Pons (tissue), 1 donor: Measurements from ENCODE around the gene SLC8B1.
A peak's percentile ranks its signal among the peaks of the same experiment; 100 is the strongest.

Source experiments
- DNase-seq: peaks from one replicate; pipeline ENCODE4 v3.0.0-alpha.2; 2016; ENCODE audit warnings: low spot score

The SLC8B1 gene

GRCh38 chr12:113334786-113335539 lies at the start of gene SLC8B1:
Gene SLC8B1, minus strand, starts transcription at chr12:113335109. Its CDS starts 2,231 bp downstream, at chr12:113332878.
- peak; percentile 75 for DNase-seq

DNA sequence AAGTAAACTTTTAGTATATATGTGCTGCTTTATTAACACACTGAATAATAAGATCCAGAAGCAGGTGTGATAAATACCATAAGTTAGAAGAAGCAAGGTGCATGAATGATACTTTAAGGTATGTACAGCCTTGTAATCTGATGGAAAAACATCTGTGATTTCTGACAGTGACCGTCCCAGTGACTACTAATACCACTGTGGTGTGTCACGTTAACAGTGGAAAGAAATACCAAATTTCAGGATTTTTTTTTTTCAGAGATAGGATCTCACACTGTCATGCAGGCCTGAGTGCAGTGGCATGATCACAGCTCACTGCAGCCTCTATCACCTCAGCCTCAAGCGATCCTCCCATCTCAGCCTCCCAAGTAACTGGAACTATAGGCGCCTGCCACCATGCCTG lies 47.3 kb upstream of the SLC8B1 start:
- DNase-seq: no peak

DNA sequence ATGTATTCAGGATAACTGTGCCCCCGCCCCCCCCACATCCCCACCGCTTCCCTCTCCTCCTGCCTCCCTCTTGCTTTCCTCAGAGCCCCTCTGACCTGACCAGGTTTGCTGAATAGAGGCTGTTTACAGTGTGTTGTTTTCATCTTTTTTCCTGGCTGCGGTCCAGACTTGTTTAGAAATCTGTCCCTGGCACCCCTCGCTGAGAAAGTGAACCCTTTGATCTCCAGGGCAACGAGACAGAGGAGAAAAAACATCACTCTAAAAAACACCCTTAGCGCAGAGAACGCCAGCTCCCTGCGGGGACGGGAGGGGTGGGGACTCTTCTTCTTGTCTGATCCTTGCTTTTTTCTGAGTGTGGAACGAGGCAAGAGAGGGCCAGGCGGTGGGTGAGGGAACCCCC lies 46.3 kb upstream of the SLC8B1 start:
- peak; percentile 8 for DNase-seq

GRCh38 chr12:113378291-113378690 lies 43.4 kb upstream of the SLC8B1 start:
- no peak for DNase-seq

- no peak for DNase-seq
These were observed 40.0 kb upstream of the SLC8B1 start for GRCh38 chr12:113374823-113375428.

DNA sequence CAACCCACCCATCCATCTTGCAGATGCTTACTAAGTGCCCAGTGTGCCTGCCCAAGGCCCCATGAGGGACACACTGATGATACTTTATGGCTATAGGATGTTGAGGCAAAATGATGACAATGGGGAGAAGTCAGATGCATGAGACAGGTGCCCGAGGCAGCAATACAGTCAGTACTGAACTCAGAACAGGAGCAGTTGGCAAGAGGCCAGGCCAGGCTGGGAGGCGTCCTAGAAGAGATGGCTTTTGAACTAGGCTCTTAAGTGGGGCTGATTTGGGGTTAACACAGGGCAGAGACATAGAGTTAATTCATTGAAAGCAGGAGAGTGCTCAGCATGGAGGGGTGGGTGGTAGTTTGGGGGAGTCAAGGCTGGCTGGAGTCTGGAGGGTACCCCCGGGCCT lies 39.1 kb upstream of the SLC8B1 start:
- DNase-seq: no peak

DNA sequence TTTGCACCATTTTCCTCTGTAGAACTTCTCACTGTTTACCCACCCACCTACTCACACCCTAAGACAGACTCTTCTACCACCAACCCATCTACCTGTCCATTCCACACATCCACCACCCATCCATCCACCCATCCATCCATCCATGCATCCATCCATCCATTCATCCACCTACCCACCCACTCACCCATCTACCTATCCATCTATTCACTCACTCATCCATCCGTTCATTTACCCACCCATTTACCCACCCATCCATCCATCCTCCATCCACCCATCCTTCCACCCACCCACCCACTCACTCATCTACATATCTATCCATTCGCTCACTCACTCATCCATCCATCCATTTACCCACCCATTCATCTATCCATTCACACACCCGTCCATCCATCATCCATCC lies 38.5 kb upstream of the SLC8B1 start:
- no peak for DNase-seq

DNA sequence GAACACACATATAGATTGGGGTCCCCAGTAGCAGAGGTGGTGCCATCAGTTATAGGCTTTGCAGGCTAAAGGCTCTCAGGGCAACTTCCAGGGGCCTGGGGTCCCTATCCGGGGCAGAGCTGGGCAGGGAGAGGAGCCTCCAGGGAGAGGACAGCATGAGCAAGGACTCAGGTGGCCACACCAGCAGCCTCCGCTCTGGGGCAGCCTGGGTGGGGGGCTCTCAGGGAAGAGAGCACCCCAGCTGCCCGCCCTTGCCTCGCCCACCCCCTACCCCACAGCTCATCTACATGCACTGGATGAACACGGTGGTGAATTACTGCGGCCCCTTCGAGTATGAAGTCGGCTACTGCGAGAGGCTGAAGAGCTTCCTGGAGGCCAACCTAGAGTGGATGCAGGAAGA lies 37.5 kb upstream of the SLC8B1 start:
- no peak for DNase-seq

DNA sequence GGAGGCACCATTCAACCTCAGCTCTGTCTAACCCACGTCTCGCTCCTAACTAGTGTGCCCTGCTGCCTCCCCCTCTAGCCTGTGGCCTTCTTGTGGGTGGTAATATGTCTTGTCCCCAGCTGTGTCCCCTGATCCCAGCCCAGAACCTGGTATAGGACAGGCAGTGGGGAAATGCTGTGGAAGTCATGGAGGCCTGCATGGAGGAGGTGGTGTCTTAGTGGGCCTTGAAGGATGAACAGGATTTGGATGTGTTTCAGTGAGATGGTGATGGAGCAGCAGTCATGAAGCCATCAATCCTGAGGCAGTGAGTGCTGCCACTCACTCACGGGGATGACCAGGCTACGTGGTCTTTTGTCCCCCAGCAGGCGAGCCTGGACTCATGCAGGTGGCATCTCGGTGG lies 36.9 kb upstream of the SLC8B1 start:
- DNase-seq: no peak

DNA sequence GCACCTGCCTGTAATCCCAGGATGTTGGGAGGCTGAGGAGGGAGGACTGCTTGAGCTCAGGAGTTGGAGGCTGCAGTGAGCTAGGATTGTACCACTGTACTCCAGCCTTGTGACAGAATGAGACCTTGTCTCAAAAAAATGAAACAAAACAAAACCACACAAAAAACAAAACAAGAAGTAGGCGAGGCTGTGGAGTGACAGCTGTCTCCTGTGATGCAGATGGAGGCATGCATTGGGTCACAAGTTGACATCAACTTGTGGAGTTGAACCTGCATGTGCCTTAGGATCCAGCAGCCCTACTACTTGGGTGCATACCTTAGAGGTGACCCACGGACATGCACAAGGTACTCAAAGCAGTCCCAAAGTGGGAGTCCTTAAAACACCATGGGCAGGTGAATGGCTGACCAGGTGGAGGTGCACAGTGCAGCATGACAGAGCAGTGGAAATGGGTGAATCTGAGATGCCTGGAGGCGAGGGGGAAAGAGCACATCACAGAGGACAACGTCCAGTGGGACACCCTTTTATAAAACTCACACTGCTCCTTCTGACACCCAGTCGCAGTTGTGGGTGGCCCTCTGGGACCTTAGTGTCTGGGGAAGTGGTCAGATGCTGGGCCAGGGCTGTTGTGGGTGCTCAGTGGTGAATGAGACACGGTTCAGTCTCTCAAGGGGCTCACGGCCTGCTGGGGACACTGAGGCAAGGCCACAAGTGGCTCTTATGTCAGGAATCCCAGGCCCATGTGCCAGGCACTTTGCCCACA lies 36.2 kb upstream of the SLC8B1 start:
- DNase-seq: no peak

GRCh38 chr12:113369391-113369985 lies 34.6 kb upstream of the SLC8B1 start:
- peak; percentile 84 for DNase-seq

GRCh38 chr12:113368331-113368730 lies 33.4 kb upstream of the SLC8B1 start:
- no peak for DNase-seq

DNA sequence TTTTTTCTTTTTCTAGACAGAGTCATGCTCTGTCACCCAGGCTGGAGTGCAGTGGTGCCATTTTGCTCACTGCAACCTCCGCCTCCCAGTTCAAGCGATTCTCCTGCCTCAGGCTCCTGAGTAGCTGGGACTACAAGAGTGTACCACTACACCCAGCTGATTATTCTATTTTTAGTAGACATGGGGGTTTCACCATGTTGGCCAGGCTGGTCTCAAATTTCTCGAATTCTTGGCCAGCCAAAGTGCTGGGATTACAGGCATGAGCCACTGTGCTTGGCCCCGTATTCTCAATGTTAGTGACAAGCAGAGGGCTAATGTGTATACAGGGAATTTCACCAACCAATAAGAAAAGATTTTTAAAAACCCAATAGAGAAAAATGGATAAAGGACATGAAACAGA lies 31.9 kb upstream of the SLC8B1 start:
- DNase-seq: no peak

GRCh38 chr12:113365639-113366395 lies 30.9 kb upstream of the SLC8B1 start:
- DNase-seq: no peak

GRCh38 chr12:113364698-113365097 lies 29.8 kb upstream of the SLC8B1 start:
- no peak for DNase-seq

GRCh38 chr12:113361574-113362370 lies 26.9 kb upstream of the SLC8B1 start:
- DNase-seq: no peak

DNA sequence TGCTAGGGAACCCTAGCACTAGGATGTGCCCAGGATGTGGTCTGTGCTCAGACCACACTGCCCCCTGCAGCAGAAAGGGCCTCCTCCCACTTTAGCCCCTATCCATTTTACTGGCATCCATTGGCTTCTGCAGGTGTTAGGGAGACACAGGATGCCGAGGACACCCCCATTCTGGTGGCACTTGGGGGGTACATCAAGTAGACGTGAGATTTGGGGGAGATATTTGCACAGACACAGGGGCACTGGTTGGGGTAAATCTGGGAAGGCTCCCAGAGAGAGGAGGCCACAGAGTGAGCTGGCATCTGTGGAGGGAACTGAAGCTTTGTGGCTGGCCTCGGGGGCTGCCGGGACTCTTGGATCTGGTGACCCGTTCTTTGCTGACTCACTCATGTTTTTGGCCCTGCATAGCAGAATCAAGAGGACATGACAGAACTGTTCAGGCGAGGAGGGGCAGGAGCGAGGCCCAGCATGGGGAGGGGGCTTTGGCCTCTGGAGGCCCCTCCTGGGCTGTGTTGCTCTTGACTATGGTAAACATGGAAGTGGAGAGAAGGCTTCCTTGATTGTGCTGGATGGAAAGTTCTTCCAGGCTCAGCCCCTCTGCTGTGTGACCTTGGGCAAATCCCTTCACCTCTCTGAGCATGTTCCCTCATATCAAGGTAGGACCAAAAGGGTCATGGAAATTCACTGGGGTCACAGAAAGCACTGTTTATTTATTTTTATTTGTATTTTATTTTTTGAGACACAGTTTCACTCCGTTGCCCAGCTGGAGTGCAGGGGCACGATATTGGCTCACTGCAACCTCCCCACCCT lies 25.2 kb upstream of the SLC8B1 start:
- DNase-seq: peak; percentile 14

DNA sequence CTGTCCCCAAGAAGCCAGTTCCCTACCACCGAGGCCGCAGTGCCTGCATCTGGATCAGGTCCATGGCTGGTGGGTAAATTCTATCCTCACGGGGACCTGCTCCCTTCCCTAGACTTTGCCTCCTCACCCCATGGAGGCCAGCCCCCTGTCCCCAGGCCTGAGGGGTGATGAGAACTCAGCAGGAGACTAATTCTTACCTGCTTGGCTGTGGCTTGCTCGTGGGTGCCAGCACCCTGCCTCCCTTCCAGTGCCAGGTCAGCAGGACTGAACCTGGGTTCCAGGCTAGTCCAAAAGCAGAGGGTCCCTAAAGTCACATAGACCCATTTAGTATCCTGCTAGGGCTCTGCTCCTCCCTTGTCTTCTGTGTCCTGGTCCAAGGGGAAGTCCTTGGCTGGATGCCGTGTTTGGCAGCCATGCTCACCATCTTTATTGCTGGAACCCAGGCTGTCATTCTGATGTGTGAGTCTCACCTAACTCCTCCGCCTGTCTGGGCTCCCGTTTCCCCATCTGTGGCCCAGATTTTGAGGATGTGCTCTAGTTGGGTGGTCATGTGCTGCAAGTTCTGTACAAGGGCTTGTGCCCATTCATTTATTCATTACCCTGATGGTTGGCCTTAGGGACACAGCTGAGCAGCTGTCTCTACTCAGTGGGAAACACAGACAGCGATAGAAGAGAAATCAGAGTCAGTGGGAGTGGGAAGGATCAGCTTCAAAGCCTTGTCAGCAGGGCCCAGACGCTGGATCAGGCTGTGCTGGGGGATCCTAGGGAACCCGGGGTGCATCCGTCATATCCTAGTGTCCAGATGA lies 24.4 kb upstream of the SLC8B1 start:
- DNase-seq: peak; percentile 79

DNA sequence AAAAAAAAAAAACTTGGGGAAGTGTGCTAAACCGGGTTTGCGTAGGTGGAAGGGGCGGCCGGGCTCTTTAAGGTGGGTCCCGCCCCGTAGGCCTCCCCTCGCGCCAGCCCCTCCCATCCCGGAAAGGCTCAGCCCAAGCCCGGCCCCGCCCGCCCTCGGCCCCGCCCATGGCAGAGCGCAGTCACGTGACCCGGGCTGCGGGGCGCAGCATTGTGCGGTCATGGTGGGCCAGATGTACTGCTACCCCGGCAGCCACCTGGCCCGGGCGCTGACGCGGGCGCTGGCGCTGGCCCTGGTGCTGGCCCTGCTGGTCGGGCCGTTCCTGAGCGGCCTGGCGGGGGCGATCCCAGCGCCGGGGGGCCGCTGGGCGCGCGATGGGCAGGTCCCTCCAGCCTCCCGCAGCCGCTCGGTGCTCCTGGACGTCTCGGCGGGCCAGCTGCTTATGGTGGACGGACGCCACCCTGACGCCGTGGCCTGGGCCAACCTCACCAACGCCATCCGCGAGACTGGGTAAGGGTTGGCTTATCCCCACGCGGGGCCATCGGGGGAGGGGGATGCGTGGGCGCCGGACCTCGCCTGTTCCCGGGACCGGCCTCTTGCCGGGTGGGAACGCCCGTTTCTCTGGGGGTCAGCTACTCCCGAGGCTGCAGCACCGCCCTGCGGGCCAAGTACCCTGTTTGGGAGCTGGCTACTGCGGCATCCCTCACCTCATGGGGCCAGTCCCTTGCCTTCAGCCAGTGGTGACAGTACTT lies 23.6 kb upstream of the SLC8B1 start, which contains the start of gene PLBD2:
Gene PLBD2 (plus strand): TSS at position 207 of the 752 bp plus-strand sequence. CDS start 14 bp downstream, at position 221.
- DNase-seq: peak; percentile 86
